TTC549 (cell line): ENCODE data around the gene MSL2.
"Not testable (repeated sequence)": the region's sequence is repeated elsewhere in the genome, so short reads cannot be mapped to it uniquely, and the experiment has no call there.

Experiments used
- FAIRE-seq: peaks from 2 replicates; lab custom pipeline; 2012; peaks lifted over from hg19 to GRCh38; lab: Jason Lieb, UNC

Gene MSL2, protein sequence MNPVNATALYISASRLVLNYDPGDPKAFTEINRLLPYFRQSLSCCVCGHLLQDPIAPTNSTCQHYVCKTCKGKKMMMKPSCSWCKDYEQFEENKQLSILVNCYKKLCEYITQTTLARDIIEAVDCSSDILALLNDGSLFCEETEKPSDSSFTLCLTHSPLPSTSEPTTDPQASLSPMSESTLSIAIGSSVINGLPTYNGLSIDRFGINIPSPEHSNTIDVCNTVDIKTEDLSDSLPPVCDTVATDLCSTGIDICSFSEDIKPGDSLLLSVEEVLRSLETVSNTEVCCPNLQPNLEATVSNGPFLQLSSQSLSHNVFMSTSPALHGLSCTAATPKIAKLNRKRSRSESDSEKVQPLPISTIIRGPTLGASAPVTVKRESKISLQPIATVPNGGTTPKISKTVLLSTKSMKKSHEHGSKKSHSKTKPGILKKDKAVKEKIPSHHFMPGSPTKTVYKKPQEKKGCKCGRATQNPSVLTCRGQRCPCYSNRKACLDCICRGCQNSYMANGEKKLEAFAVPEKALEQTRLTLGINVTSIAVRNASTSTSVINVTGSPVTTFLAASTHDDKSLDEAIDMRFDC

DNA sequence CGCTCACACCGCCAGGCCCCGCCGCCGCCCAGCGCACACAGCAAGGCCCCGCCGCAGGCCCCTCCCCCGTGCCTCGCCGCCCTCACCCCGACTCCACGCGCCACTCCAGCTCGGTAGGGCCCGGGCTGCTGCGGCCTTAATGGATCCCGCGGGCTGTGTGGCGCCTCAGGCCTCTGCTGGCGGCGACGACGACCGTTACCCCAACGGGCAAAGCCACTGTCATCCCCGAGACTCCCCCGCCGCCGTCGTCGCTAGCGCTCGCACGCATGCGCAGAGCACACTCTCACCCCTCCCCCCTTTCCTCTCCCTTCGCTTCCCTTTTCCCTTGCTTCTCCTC lies at the start of gene MSL2:
Gene MSL2 (minus strand): TSS at position 272 of the 337 bp plus-strand sequence. CDS start 1,222 bp downstream, outside the sequence.
- no peak for FAIRE-seq

DNA sequence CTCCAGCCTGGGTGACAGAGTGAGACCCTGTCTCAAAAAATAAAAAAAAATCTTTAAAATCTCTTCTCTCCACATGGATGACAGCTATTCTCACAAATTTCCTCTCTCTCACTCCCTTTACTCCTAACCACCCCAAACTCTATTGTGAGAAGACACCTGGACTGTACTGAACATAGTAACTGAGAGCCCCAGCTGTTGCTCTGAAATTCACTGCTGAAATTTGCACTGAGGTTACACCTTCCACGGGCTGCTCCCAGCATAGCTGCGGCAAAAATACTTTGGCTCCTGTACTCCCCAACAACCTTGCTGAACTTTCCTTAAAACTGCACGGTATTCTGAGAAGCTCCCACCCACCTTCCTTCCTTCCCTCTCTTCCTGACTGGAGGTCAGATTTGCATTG lies 49.6 kb upstream of the MSL2 start:
- FAIRE-seq, result no peak

DNA sequence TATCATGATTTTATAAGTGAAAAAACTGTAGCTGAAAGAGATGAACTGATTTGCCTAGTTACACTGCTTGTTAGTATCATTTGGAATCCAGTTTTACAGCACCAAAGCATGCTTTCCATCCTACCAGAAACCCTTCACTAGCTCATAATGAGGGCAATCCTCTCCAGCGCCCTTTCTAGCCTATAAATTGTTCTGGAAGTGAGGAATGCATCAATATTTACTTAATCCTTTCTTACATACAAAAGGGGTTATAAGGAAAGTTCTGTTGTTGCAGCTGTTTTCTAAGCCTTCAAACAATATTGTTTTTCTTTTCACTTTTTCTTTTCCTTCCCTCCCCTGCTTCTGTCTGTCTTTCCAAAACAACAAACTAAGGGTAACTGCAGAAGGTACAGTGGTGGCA lies 43.0 kb upstream of the MSL2 start:
- no peak for FAIRE-seq

DNA sequence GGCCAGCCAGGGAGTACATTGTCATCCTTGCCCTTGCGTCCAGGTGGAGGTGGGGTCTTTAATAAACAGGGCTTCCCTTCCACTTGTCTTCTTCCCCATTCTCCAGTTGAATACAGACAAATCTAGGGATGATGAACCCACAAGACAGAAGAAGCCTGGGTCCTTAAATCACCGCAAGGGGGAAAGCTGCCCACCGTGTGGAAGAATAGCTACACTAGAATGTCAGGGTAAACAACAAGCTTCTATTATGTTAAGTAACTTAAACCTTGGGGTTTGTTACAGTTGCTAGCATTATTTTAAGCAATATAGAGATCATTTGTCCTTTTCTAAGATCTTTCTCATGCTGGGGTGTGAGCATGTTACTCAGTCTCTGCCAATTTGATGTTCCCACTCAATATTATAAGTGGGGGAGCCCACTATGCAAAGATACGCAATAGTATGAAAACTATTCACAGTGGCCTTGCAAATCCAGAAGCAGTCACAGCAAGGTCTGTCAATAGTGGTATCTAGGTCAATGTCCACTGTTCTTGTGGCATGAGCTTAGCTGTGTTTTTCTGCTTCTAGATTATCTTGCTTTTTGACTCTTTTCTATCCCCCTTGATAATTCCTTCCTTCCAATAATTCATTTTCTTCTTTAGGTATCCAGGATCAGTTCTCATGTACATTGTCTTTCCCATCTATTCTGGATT lies 42.0 kb upstream of the MSL2 start:
- FAIRE-seq, result no peak

DNA sequence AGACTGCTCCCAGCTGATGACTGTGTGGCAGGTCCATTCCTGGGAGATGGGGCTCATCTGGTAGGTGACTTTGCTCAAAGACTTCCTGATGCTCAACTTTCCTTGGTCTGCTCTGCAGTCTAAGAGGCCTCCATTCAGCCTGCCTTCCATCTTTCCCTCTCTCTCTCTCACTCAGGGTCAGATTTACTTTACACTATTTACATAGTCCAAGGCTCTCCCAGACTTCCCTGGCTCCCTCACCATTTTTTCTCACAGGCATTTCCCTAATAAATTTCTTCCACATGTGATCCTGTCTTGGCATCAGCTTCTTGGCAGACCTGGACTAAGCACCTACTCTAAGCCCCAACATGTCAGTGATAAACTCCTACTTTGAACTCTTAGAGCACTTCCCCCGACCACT lies 41.0 kb upstream of the MSL2 start:
- FAIRE-seq, result no peak

DNA sequence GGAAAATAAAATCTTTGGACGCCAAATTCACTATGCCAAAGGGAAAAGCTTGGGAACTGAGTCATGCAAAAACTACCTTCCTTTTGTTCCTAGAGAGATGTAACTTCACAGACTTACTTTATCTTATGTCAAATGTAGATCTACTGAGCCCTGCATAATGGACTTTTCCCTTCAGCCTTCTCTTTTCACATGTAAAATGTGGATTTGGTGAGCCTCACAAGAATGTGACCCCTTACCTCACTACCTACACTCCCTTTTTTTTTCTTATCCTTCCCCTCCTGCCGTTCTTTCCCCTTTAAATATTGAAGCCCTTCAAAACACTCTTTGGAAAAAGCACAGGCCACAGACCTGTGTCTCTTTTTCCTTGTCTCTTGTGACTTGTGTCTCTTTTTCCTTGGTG lies 40.0 kb upstream of the MSL2 start:
- FAIRE-seq, result no peak

DNA sequence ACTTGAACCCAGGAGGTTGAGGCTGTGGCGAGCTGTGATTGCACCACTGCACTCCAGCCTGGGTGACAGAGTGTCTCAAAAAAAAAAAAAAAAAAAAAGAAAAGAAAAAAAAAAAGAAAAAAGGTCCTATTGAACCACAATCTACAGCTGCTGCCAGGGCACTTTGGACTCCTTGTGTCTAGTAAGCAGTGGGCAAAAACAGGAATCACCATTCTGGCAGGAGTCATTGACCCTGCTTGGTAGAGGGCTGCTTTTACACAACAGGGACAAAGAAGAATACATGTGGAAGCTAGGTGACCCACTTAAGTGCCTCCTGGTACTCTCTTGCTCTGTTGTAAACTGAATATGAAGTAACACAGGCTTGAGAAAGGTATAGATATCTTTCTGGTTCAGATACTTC lies 39.4 kb upstream of the MSL2 start:
- FAIRE-seq, result no peak

DNA sequence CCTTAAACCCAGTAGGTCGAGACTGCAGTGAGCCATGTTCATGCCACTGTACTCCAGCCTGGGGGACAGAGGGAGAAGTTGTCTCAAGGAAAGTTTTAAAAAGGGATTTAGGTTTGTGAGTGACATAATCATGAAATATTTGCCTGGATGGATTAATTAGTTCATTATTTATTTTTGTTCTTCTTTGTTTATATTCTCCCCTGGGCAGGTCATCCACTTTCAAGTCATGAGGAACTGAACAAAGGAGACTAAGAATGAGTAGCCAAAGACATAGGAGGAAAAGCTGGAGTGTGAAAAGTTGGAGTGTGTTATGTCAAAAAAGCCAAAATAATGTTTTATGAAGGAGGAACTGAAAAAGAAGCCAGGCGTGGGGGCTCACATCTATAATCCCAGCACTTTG lies 36.3 kb upstream of the MSL2 start:
- no peak for FAIRE-seq

DNA sequence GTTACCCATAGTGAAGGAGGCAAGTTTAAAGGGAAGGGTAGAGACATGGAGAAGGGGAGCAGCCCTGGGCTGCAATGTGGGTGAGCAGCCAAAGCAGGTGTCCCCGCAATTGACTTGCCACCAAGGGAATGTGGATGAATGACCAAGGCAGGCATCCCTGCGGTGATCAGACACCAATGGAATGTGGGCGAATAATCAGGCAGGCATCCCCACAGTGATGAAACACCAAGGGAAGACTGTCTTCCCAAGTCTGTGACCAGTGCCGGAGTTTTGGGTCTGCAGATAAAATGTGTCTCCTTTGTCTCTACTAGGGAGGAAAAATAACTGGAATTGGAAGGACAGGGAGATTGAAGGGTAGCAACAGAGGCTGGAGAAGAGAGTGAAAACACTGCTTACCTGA lies 26.6 kb upstream of the MSL2 start:
- not testable (repeated sequence) for FAIRE-seq

DNA sequence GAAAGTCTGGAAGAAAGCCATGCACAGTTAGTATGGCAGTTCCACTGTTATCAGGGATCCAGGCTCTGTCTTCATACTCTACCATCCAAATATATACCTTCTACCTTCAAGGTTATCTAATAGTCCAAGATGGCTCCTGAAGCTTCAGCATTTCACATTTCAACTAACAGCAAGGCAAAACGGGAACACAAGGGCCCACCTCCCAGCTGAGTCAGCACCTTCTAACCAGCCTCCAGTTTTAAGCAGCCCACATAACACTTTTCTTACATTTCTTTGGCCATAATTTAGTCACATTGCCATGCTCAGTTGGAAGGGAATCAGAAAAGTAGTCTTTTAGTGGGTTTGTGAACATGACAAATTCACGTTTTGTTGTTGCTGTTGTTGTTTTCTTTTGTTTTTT lies 15.4 kb upstream of the MSL2 start:
- no peak for FAIRE-seq

DNA sequence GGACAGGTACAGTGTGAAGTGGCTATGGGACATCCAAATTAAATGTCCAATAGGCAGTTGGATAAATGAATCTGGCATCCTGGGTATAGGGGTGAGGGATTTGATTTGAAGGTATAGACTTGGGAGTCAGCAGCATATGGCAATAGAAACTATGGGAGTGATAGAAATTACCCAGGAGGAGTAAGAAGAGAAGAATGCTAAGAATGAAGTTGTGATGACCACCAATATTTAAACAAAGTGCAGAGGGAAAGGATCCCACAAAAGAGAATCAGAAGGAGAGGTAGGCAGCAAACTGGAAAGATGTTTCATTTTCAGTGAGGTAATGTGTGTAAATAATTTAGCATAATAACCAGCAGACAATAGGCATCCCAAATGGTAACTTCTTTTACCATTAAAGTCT lies 13.8 kb upstream of the MSL2 start:
- FAIRE-seq, result no peak

DNA sequence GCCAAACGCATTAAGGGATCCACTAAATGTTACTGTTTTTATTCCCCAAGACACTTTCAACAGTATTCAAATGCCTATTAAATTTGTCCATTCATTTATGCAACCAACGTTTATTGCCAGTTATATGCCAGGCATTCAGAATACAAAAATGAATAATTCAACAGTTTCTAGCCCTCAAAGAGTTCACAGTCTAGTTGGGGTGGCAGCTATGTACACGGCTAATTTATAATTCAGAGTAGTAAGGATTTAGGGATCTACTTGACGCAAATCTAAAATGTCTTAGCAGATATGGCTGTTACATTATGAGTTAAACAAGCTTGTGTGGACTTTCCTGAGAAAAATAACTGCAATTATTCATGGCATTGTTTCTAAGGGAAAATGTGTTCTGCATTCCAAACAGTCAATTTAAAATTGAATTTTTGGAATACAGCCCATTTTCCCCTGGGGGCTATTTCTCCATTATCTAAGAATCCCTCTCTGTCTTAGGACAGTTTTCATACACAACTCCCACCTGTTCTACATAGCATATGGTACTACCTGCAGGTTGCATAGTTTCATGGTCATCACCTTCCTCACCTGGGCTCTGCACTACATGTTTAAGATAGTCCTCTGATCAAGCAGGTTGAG lies 11.5 kb upstream of the MSL2 start:
- FAIRE-seq, result no peak

DNA sequence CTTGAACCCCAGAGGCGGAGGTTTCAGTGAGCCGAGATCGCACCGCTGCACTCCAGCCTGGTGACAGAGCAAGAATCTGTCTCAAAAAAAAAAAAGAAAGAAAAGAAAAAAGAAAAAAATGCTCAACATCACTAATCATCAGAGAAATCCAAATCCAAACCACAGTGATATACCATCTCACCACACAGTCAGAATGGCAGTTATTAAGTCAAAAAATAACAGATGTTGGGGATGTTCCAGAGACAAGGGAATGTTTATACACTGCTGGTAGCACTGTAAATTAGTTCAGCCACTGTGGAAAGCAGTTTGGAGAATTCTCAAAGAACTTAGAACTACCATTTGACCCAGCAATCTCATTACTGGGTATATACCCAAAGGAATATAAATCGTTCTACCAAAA lies 3.1 kb upstream of the MSL2 start:
- FAIRE-seq, result not testable (repeated sequence)

DNA sequence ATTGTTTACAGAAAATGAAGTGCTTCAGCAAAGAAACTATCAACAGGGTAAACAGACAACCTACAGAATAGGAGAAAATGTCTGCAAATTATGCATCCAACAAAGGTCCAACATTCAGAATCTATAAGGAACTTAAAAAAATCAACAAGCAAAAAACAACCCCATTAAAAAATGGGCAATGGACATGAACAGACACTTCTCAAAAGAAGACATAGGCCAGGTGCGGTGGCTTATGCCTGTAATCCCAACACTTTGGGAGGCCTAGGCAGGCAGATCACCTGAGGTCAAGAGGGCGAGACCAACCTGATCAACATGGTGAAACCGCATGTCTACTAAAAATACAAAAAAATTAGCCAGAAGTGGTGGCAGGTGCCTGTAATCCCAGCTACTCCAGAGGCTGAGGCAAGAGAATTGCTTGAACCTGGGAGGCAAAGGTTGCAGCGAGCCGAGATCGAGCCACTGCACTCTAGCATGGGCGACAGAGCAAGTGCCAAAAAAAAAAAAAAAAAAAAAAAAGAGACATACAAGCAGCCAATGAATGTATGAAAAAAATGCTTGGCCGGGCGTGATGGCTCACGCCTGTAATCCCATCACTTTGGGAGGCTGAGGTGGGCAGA lies 2.4 kb upstream of the MSL2 start:
- not testable (repeated sequence) for FAIRE-seq

DNA sequence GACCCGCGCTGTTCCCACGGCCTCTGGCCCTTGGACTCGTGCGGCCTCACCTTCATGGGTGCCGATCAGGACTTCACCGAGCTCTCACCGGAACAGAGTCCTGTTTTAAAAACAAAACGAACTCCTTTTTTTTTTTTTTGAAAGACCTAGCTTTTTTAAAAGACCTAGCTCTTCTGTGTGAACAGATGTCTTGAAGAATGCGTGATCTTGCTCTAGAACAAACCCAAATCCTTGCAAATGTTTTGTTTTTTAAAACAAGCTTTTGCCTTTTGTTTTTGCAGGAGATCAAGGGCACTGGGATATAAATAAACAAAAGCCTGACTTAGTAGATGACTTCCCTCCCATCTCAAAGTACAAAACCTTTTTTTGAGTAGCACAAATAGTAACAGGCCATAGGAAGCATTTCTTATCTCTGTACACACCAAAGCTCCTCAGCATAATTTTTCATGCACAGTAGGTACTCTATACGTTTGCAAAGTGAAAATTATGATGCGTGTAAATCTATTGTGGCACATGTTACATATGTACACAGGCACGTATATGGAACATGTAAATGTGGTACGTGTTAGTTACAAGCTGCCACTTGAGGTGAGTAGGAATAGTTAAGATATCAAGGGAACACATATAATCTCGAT lies 1.1 kb upstream of the MSL2 start:
- FAIRE-seq, result no peak

DNA sequence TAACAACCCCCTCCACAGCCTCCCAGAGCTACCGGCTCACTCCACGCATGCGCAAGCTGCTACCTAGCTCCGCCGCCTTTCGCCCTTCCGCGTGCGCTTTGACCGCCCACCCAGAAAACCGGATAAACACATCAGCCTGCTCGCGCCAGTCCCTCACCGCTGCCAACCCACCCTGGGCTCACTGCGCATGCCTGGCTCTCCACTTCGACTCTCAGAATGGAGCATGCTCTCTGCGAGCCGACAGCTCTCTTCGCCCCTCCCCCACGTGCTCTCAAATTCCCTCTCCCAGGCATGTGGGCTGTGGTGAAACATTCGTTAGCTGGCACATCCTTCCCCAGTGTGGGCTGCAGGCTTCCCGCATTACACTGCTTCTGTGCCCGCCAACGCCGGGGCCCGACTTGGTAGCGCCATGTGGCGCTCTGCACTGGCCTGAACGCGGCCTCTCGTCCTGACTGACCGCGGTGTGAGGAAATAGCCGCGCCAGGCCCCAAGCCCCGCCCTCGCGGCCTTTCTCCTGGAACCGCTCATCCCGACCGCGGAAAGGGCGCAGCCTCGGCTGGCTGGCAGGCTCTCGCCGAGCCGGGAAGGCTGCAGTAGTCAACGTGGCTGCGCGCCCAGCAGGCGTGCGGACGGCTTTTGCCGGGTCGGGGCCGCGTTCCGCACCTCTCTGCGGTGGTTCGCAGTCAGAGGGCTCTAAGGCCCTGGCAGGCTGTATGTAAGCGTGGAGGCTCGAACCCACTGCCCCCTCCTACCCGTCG lies 445 bp upstream of the MSL2 start:
- FAIRE-seq, result peak; percentile 69

DNA sequence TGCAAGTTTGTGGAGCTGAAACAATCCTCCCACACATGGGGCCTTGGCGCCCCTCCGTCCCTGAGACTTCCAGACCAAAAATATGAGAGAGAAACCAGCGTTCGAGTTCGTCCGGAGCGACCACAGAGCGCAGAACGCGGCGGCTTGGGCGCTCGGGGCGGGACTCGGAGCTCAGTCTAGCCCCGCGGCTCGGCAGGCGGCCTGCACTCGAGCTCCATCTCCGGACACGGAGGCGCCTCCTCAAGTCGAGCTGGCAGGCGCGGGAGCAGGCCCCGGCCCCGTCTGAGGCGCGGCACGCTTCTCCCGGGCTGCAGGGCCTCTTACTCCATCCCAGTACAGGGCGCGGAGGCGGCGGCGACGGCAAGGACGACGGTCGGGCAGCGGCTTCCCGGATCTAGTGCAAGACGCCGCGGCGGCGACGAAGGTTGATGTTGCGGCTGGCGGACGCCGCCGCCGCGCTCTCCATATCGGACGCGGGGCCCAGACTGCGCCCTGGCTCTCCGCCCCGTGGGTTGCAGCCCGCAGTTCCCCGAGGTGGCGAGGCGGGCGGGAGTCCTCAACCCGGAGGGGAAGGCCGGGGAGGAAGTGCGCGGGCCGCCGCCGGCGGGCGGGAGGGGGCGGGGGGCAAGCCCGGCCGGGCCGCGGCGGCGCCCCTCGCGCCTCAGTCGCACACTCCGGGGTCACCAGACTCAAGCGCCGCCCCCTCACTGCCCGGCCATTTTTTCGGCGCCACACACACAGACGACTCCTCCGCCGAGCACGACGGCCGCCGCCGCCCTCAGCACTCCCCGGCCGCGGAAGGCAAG lies 674 bp downstream of the MSL2 start:
- no peak for FAIRE-seq

DNA sequence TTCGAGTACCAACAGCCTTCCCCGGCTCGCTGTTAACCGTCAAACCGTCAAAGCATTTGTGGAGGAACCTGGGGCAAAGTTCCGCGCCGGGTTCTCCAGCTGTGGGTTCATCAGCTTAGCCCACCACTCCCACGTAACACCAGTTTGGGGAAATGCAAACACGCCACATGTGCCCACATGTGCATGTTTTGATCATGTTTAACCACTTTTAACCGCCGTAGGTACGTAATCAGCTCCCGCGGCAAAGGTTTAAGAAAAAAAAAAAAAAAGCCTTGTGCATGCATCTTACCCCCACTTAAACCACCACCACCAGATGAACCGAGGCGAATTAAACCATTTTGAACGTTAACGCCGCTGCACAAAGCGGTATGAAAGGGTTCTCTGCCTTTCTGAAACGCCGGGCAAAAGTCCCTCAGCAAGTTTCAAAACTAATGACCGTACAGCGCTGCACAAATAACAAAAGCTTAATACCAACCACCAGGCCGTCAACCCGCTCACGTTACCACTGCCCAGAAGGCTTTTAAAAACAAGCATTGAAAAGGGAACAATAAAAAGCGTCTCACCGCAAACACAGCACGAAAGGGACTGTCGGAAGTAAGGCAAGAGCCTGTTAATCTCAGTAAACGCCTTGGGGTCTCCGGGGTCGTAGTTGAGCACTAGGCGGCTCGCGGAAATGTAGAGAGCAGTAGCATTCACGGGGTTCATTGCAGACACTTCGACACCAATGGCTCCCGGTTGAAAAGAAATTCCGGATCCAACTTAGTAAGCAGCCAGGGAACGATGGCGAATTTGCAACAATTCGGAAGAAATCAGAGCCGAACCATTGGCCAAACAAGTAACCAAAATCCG lies 1.5 kb downstream of the MSL2 start:
- no peak for FAIRE-seq

DNA sequence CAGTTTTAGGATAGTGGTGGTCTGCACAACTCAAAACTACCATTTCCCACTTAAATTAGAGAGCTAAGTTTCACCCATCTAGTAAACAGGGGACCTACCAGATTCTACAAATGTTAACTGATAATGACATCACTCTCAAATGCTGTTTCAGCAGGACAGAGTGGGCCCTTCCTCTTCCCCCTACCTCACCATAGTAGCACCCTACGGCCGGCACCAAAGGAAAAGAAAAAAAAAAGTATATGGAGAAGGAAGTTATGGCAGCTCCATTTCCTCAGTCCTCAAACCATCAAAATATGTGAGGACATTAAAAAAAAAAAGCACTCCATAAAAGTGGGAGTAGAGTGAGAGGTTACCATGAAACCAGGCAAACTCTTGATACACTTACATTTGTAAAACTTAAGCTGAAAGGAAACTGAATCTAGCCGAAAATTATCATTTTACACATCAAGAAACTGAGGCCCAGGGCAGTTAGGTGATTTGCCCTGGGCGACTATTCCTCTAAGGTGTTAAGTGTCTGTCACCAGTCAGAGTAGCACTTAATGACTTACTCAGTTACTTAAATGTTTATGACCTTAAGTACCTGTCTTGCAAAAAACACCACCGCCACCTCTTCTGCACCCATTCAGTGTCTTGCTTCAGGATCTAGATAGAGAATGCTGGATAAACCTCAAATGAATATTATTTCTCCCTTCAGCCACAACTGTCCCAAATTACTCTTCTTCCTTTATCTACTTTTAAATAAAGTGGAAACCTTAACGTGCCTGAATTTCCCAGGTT lies 2.7 kb downstream of the MSL2 start:
- FAIRE-seq, result no peak
